Adrenal gland (tissue), 5 donors: ENCODE measurements around the gene STAMBPL1.

Experiments used
- CTCF ChIP-seq, 6 experiments: fragments of 450-650 bp in 4 of 6; fragments of 200-600 bp in 2 of 6; sonication (generic) in 1 of 6; IDR thresholded peaks; 1 replicate in 5 of 6; 2 replicates in 1 of 6; pipeline versions ENCODE4 v1.5.1 to v1.8.0; 2016 to 2021; ENCODE audit warnings: antibody characterized with exemption in 6 of 6, mild to moderate bottlenecking in 2 of 6, moderate library complexity in 1 of 6
- POLR2A ChIP-seq, 2 donors: fragments of 450-650 bp; IDR thresholded peaks; one replicate each; pipeline ENCODE4 v1.6.1; 2017; ENCODE audit warnings: antibody characterized with exemption in 2 of 2, mild to moderate bottlenecking in 2 of 2, moderate library complexity in 1 of 2
- donor health status: DM: no; HTN: no; CAD: no.

GRCh38 chr10:88832376-88832775 lies 47.7 kb upstream of the STAMBPL1 start:
- no peak for TF ChIP-seq CTCF (IDR thresholded peaks at IDR 0.05)
- TF ChIP-seq POLR2A (IDR thresholded peaks at IDR 0.05) = no peak
